NCI-H345 treated with DMSO at 0.1 percent for 48 hours (cell line): ENCODE data around the gene ASPHD2.
"Not testable (repeated sequence)": the region's sequence is repeated elsewhere in the genome, so short reads cannot be mapped to it uniquely, and the experiment has no call there.

Source experiments
- DNase-seq: peaks from one replicate; lab custom pipeline; 2025; ENCODE audit not compliant: unreplicated experiment; lab: John Stamatoyannopoulos, UW

The ASPHD2 gene

GRCh38 chr22:26416256-26416655 lies 12.8 kb upstream of the ASPHD2 start:
- DNase-seq = no peak

- DNase-seq = no peak
These were observed 12.3 kb upstream of the ASPHD2 start for GRCh38 chr22:26416670-26417276.

DNA sequence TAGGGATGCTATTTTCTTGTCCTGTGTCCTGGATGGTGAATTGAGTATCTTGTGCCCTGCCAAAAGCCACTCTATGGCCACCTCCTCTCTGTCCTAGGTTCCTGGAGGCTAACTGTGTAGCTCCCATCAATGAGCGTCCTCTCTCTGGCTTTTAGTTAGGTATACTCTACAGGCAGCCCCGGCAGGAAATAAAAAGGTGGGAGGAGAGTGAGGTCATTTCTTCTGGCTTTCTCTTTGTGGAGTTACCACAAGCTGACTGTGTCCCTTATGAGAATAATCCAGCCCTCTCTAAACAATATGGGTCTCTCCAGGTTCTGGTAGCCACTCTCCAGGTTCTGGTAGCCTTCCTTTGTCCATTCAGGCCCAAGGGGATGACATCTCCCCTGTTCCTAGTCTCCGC lies 11.7 kb upstream of the ASPHD2 start:
- DNase-seq = no peak

DNA sequence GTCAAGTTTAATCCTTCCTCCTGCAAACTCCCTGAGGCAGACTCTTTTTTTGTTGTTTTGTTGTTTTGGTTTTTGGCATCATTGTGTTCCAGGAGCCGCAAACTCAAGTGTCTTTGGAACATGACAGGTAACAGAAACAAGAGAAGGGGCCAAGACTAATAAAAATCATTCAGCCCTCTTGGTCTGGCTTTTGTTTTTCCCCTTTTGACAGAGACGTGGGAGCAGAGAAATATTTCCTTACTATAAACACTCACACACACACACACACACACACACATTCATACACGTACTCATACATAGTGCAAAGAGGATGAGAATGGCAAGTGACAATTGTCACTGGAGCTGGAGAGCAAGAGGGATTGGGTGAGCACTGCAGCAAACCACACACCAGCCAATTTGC lies 10.4 kb upstream of the ASPHD2 start:
- DNase-seq = no peak

GRCh38 chr22:26426924-26427323 lies 2.1 kb upstream of the ASPHD2 start:
- DNase-seq = no peak

- DNase-seq = no peak
These were observed 612 bp downstream of the ASPHD2 start for GRCh38 chr22:26429458-26430286.

DNA sequence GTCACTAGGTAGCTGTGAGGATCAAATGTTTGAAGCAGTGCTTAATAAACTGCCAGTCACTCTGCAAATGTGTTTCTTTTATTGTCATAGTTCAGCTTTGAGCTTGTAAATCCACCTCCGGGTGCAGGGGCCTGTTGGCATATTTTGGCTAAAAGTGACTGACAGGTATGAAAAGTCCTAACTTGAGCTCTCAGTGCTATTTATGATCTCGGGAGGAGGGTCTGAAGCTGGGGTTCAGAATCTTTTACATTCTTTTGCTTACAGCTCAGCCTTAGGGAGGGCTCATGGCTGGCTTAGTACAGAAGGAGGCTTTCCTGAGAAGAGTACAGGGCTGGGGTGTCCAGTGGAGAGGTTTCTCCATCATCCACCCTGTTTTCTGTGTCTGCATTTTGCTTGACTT lies 1.5 kb downstream of the ASPHD2 start:
- no peak for DNase-seq

DNA sequence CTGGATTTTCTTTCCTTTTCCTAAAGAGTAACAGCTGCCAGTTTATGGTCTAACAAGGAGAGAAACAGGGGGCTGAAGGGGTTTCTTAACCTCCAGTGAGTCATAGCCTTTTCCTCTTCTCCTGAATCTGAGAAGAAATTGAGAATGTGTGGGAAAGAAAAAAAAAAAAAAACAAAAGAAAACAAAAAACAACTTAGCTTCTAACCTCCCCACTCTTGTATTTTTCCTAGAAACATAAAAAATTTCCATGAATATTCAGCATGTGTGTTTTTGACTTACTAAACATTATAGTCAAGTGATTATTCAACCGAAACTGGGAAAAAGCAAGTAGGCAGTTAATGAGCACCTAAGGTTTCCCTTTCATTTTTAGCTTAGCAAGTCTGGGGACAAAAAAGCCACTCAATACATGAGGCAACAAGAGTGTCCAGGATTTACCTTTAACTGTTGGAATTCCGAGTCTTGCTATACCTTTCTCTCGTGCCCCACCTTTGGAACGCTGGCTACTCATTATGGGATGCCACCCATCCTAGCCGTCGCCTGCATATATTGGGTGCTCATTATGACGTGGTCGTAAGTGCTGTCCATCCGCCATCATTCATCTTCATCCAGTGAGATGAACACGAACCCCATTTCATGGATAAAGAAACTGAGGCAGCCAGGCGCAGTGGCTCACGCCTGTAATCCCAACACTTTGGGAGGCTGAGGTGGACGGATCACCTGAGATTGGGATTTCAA lies 2.4 kb downstream of the ASPHD2 start:
- DNase-seq = no peak

DNA sequence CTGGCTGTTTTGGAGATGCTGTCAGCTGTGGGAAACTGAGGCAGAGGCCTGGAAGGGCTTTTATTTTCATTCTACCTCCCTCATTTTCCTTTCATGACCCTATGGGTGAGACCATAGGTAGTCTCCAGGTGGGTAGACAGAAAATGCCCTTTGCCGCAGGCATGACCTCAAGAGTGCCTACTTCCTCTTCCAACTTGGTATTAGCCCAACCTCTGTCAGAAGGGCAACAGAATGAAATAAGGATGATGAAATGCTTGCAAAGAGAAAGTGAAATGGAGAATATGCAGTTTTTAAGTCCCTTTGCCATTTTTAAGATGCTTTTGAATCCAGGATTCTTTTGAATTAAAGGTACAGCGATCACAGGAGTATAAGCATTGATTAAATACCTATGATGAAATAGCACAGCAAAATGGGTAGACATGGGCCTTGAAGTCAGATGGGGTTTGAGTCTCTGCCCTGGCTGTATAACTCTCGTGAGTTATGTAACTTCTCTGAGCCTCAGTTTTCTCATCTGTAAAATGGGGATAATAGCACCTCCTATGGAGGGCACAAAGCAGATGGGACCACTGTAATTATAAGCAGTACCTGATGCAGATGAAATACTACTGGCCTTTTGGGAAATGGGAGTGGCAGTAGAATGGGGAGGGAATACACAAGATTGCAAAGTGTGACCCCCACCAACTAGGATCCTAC lies 3.7 kb downstream of the ASPHD2 start:
- DNase-seq = no peak

- DNase-seq = no peak
These were observed 4.7 kb downstream of the ASPHD2 start for GRCh38 chr22:26433805-26434204.

GRCh38 chr22:26435327-26436093 lies 6.5 kb downstream of the ASPHD2 start:
- no peak for DNase-seq

- DNase-seq = no peak
These were observed 7.9 kb downstream of the ASPHD2 start for GRCh38 chr22:26436903-26437515.

GRCh38 chr22:26437694-26438392 lies 8.8 kb downstream of the ASPHD2 start:
- DNase-seq = no peak

GRCh38 chr22:26438776-26439175 lies 9.7 kb downstream of the ASPHD2 start:
- not testable (repeated sequence) for DNase-seq

DNA sequence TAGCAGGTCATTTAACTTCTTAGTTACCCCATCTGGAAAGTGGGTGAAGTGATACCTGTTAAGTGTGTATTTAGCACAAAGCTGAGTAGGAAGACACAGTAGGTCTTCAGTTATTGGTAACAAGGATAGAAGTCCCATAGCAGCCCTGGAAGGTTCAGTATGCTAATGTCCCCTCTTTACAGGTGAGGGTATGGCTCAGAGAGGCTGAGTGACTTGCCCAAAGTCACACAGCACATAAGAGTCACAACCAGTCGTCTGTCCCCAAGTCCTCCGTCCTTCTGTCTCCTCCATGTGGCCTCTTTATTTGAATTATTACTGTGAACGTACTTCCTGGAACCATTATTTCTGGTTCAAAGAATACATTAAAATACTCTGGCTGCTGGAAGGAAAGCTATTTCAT lies 10.5 kb downstream of the ASPHD2 start:
- DNase-seq = no peak

GRCh38 chr22:26442086-26442756 lies 13.2 kb downstream of the ASPHD2 start:
- no peak for DNase-seq

- DNase-seq = no peak
These were observed 15.0 kb downstream of the ASPHD2 start for GRCh38 chr22:26443901-26444690.

GRCh38 chr22:26444777-26445176 lies 15.7 kb downstream of the ASPHD2 start:
- DNase-seq = no peak
